GM21423 (cell line): ENCODE results near the gene FASTK.

ENCODE experiments used
- ATAC-seq: cut with Tn5 transposase; IDR thresholded peaks from one replicate; pipeline ENCODE4 v1.9.1; 2021; ENCODE audit warnings: mild to moderate bottlenecking, moderate library complexity; ENCODE audit not compliant: unreplicated experiment

FASTK gene

DNA sequence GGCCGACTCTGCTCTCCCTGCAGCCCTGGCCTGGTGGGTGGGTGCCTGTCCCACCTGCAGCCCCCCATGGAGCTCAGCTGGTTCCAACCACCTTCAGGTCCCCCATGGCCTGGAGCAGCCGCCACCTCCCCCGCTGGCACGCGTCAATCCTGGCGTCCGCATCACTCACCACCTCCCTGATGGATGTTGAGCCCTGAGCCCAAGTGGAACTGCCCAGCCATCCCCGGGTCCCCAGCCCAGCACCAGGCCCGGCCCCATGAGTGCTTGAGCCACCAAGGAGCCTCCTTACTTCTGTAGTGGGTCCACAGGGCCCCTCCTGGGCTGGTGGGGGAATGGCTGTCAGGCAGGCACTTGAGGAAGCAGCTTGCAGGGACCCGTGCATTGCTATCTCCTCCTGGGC, 20.3 kb upstream of the FASTK start:
- ATAC-seq: no peak

DNA sequence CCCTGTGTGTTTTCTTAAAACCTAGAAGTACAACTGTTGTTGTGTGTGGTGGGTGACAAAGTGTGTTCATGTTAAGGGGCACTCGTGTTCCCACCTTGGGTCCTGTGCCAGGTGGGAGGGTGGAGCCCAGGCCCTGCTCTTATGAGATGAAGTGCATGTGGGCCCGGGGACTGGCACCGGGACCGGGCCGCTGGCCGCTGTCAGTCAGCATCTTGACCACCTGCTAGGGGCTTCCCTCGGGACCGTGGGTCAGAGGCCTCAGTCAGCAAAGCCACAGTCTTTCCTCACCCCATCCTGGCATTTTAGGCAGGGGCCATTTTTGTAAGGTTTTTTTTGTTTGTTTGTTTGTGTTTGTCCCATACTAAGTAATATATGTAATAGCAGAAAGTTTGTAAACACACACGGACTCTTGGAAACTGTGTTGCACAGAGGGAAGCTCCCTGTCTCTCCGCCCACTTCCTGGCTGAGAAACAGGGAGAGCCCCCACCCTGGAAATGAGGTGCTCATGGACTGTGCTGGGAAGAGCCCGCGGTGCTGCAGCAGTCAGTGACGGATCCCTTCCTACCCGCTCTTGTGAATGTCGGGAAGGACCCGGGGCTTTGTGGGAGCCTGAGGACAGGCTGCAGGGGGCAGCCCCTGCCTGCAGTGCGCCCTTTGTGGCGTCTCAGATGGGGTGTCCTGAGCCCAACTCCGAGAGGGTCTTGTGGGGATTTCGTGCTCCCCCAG, 19.0 kb upstream of the FASTK start:
- ATAC-seq: no peak

- ATAC-seq: no peak
Measured at GRCh38 chr7:151095828-151096475, 15.3 kb upstream of the FASTK start.

DNA sequence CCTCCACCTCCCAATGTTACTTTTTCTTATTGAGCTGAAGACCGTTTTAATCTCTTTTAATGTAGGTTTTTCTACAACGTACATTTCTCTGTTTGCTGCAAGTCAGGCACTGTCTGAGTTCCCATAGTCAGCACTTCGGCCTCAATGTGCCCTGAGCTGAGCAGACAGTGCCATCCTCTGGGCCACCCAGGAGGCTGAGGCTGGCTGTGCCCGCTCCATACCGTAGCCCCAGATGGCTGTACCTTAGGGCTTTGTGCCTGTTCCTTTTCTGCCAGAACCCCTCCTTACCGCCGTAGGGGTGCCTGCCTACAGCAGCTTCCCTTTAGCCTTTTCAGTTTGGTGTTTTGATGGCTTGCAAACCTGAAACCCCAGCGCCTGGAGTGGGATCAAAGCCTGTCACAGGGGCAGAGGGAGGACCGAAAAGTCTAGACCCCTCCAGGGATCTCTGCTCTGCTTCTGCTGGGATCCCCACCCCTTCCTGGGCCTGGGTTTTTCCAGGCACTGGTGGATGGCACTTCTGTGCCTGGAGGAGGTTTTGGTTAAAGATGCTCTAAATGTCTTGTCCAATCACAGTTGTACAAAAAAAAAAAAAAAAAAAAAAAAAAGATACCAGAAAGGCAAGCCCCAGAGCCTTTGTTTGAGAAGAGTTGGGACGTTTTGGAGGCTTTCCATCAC, 14.7 kb upstream of the FASTK start:
- ATAC-seq: no peak

DNA sequence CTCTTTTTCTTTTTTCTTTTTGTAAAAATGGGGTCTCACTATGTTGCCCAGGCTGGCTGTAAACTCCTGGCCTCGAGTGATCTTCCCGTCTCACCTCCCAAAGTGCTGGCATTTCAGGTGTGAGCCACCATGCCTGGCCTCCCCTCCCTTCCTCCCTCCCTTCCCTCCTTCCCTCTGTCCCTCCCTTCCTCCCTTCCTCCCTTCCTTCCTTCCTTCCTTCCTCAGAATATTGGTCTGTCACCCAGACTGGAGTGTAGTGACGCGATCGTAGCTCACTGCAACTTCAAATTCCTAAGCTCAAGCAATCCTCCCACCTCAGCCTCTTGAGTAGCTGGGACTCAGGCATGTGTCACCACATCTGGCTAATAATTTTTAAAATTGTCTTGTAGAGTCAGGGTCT, 14.1 kb upstream of the FASTK start:
- no peak for ATAC-seq

GRCh38 chr7:151093748-151094147, 13.1 kb upstream of the FASTK start:
- no peak for ATAC-seq

DNA sequence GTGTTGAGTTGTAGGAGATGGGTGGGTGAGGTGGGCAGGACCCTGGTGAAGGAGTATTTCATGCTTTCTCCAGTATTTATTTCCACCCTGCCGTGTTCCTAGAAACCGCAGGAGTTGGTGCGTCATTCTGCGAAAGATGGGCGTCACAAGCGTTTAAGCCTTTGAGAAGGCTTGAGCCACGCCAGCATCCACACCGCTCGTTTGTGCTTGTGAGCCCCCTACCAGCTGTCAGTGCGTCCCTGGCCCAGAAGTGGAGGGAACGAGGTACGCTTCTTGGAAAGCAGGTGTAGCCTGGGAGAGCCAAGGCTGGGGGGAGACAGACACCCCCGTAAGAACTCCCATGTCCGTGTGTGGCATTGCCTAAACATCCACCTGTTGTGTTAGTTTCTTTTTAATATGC, 11.4 kb upstream of the FASTK start:
- no peak for ATAC-seq

- ATAC-seq: no peak
Measured at GRCh38 chr7:151091431-151091830, 10.8 kb upstream of the FASTK start.

DNA sequence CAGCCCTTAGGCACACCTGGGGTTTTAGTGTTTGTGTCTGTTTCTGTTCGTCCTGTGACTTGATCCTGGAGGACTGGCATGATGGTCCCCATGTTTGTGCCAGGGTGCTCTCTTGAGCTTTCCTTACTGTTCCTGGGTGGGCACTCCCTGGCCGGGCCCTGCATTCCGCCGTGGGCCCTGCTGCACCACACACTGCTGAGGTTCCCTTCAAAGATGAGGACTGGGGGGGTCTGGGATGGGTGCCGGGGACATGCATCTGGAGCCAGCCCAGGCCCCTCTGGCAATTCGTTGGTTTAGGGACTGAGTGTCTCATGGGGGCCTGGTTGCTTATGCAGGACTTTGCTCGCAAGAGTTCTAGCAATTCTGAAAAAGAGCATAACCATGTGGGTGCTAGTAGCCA, 10.4 kb upstream of the FASTK start:
- ATAC-seq: no peak

- ATAC-seq: no peak
Measured at GRCh38 chr7:151089893-151090730, 9.5 kb upstream of the FASTK start.

GRCh38 chr7:151088856-151089699, 8.5 kb upstream of the FASTK start:
- ATAC-seq: no peak

DNA sequence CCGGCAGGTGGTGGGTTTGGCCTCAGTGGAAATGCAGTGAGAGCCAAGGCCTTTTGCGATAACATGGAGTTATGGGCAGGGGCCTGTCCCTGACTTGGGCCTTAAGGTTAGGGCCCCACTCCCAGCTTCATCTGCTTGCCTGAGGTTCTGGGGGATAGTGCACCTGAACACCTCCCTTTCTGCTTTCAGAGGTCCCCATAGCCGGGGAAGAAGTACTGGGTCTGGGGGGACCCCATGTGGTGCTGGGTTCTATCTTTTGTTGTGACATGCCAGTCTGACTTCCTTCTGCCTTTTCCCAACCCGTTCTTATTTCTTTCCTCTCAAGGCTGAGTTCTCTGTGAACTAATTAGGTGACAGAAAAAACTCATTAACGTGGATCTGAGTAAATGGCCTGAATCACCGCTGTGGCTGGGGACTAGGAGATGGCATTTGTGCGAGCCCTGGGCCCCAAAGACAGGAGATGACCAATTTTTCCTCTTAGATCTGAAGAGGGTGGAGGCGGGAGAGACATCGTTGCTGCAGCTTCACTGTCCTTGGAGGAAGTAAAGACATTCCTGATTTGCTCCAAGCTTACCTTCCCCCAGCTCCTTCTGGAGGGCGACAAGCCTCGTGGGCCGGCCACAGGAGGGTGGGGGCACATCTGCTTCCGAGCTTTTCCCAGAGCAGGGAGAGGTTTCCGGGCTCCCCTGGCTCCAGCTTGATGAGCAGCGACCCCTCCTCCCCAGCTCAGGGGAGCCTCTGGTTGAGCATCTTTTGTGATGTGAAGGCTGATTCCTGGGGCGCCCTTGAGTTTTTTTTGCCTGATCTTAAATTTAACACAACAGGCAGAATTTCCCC, 7.6 kb upstream of the FASTK start:
- ATAC-seq: no peak

- no peak for ATAC-seq
Measured at GRCh38 chr7:151087245-151088018, 6.8 kb upstream of the FASTK start.

DNA sequence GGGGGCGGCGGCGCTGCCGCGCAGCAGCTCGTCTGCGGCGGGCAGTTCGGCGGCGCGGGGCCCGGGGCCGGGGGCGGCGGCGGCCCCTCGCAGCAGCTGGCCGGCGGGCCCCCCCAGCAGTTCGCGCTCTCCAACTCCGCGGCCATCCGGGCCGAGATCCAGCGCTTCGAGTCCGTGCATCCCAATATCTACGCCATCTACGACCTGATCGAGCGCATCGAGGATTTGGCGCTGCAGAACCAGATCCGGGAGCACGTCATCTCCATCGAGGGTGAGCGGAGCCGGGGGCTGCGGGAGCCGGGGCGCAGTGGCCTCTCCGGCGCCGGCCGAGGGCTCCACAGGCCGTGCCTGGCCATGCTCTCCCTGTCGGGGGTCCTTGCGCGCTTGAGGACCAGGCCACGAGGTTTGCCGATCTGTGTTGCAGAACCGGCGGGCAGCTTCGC, 6.2 kb upstream of the FASTK start:
- ATAC-seq: no peak

DNA sequence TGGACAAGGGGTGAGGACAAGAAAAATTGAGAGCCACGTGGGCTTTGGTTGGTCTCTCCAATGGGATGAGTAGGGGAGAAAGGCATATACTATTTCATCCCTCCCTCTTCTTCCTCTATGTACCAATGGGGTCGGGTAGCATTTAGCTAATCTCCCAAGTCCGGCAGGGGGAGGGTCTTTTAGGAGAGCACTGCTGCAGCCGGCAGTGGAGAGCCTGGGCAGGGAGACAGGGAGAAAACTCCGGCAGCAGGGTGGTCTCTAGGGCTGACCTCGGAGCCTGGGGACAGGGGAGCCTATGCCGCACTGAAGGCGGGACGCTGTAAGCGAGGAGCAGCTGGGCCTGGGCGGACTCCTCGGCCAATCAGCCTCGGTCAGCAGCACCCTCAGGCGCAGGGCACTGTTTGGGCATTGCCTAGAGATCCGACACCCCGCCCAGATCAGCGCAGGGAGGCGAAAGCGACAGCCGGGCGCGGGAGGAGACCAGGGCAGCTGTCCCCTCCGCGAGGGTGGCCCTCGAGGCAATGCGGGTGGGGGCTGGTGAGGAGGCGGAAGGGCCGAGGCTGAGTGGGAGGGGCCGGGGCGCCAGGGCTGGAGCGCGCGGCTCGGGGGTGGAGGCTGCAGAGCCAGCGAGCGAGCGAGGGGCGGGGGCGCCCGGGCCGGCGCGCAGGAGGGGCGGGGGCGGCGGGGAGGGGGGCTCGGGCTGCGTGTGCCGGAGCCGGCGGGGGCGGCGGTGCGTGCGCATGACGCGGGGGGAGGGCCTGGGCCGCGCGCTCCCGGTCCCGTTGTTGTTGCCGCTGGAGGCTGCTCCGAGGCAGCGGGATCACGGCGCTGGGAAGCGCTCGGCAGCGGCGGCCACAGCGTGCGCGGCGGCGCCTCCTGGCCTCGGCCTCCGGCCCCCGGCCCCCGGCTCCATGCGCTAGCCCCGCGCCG, 5.3 kb upstream of the FASTK start, which contains the start of gene AGAP3:
Gene AGAP3 (plus strand): TSS at position 785 of the 930 bp plus-strand sequence. CDS start 267 bp downstream, outside the sequence.
- peak; percentile 44 for ATAC-seq

- no peak for ATAC-seq
Measured at GRCh38 chr7:151085329-151085690, 4.7 kb upstream of the FASTK start.

GRCh38 chr7:151083824-151084160, 3.2 kb upstream of the FASTK start:
- no peak for ATAC-seq
